BJ (cell line): ENCODE results near the gene LEMD1. TPM values are rescaled to one million over a fixed set of nuclear protein-coding genes. Genes with fewer than 3 reads are reported as not detected.

ENCODE experiments used
- CTCF ChIA-PET: fragments of 350-600 bp; formaldehyde crosslinking; extraction: SDS; loops from one replicate; lab custom pipeline; 2021; ENCODE audit warnings: antibody characterized with exemption, inconsistent platforms; lab: Yijun Ruan, JAX
- POLR2A ChIA-PET: fragments of 300-600 bp; sonication (Branson Sonifier 250); formaldehyde crosslinking; extraction: SDS; loops from one replicate; lab custom pipeline; 2021; ENCODE audit warnings: antibody characterized with exemption; lab: Charles Lee
- DNase-seq: peaks from one replicate; pipeline ENCODE4 v3.0.0-alpha.2; 2011; ENCODE audit warnings: low read depth
- H3K27me3 ChIP-seq: 2 replicates; pipeline ENCODE4 v1.6.0; 2011; ENCODE audit warnings: low read length; ENCODE audit not compliant: control insufficient read depth, insufficient read depth
- H3K36me3 ChIP-seq: 2 replicates; pipeline ENCODE4 v1.5.1; 2011; ENCODE audit warnings: low read length; ENCODE audit not compliant: control insufficient read depth, insufficient read depth
- H3K4me3 ChIP-seq: 2 replicates; pipeline ENCODE4 v1.5.1; 2011; ENCODE audit warnings: low read depth, mild to moderate bottlenecking, control low read depth, low read length
- polyA plus RNA-seq: library from polyadenylated mRNA; depleted of rRNA; stranded (reverse); fragments of >200 nt; gene quantifications from 2 replicates; pipeline ENCODE4 v1.2.3, GENCODE V29; 2011
- TF ChIP-seq, protein P1 (sequence below): IDR thresholded peaks from 2 replicates; pipeline ENCODE4 v1.5.1; 2011; ENCODE audit warnings: low read depth, mild to moderate bottlenecking, control low read depth, inconsistent platforms, low read length, moderate library complexity; ENCODE audit not compliant: insufficient read depth

The LEMD1 gene
- polyA plus RNA-seq, 1 experiment: not detected

DNA sequence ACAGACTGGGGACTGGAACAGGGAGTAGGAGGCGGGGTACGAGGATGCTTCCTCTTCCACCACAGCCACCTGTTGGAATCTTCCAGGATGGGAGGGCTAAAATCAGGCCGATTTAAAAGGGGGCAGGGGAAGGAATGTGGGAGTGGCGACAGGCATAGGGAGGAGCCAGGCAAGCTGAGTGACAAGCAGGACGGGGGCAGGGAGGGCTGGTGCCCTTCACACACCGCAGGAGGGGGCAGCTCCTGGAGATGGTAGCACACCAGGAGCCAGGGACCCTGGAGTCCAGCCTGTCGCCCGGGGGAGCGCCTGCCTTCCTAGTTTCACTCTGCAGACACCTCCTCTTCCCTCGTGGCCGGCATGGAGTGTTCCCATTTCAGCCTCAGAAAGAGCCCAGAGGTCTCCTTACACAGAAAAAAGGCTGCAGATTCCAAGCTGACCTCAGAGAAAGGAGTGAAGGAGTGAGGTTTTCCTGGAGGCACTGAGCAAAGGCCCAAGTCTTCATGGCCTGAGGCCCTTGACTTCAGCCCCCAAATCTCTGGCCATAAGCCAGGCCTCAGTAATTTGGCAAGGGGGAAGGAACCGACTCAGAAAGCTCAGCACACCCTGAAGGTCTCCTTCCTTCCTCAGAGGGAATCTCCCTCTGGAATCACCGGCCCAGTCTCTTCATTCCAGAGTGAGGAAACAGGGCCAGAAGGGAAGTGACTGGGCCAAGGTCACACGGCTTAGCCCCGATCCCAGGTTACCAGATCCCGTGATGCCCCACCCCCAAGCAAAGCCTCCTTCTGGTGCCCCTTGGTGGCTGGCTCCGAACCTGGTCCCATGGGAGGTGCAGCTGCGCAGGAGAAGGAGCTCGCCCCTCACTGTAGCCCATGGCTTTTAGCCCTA, 25.8 kb upstream of the LEMD1 start:
- TF ChIP-seq, protein P1, sequence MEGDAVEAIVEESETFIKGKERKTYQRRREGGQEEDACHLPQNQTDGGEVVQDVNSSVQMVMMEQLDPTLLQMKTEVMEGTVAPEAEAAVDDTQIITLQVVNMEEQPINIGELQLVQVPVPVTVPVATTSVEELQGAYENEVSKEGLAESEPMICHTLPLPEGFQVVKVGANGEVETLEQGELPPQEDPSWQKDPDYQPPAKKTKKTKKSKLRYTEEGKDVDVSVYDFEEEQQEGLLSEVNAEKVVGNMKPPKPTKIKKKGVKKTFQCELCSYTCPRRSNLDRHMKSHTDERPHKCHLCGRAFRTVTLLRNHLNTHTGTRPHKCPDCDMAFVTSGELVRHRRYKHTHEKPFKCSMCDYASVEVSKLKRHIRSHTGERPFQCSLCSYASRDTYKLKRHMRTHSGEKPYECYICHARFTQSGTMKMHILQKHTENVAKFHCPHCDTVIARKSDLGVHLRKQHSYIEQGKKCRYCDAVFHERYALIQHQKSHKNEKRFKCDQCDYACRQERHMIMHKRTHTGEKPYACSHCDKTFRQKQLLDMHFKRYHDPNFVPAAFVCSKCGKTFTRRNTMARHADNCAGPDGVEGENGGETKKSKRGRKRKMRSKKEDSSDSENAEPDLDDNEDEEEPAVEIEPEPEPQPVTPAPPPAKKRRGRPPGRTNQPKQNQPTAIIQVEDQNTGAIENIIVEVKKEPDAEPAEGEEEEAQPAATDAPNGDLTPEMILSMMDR: no peak
- Histone ChIP-seq H3K27me3 (peaks cover 28% of the 10 kb centered on the region), H3K36me3 (no peaks in the 10 kb centered on the region), H3K4me3 (no peak overlapping the region)
- ChIA-PET CTCF (interaction anchor here (0.8 to 4.1 kb wide), 4 partner anchors 9 to 112 kb away, joined by 3 to 26 read pairs (median 4); no protein-coding TSS in a partner anchor), POLR2A (no interaction called here)
- DNase-seq: no peak

DNA sequence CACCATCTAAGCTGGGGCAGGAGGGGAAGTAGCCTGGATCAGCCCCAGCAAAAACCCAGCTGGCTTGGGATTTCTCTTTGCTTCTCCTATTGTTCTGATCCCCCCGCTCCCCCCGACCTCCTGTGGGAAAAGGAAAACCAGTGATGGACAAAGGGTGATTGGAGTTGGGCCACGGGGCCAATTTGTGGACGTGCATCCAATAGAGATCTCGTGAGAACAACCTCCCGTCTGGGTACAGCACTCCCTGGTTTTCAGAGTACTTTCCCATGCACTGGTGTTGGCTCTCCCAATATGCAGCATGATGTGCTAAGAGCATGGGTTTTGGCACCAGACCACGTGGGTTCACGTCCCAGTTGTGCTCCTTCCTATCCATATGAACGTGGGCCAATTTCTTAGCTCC, 25.0 kb upstream of the LEMD1 start:
- POLR2A ChIA-PET: no interaction called here
- Histone ChIP-seq H3K27me3 (peaks cover 25% of the 10 kb centered on the region), H3K4me3 (no peak overlapping the region), H3K36me3 (no peaks in the 10 kb centered on the region)
- TF ChIP-seq, protein P1: no peak
- CTCF ChIA-PET: interaction anchor here (0.7 to 4.1 kb wide), 4 partner anchors 8 to 93 kb away, joined by 3 to 26 read pairs (median 5); no protein-coding TSS in a partner anchor
- DNase-seq: no peak

DNA sequence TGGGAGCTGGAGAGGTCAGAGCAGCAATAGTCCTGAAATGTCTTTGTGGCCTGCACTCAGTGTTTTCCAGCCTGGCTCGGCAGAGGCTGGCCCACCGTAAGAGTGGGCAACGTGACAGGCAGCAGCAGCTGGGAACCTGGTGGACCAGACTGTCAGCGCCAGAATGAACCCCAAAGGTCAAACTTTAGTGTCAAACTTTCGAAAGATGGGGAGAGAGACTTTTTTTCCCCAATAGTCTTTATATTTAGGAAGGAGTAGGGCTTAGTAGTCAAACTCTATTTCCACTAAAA, 23.7 kb upstream of the LEMD1 start:
- H3K27me3 ChIP-seq: peaks cover 29% of the 10 kb centered on the region
- H3K4me3 ChIP-seq: no peak overlapping the region
- no peaks in the 10 kb centered on the region for H3K36me3 ChIP-seq
- CTCF ChIA-PET: interaction anchor here (0.6 to 1.1 kb wide), 3 partner anchors 12 to 198 kb away, joined by 3 to 4 read pairs (median 4); no protein-coding TSS in a partner anchor
- TF ChIP-seq, protein P1: no peak
- DNase-seq: no peak
- POLR2A ChIA-PET: no interaction called here

DNA sequence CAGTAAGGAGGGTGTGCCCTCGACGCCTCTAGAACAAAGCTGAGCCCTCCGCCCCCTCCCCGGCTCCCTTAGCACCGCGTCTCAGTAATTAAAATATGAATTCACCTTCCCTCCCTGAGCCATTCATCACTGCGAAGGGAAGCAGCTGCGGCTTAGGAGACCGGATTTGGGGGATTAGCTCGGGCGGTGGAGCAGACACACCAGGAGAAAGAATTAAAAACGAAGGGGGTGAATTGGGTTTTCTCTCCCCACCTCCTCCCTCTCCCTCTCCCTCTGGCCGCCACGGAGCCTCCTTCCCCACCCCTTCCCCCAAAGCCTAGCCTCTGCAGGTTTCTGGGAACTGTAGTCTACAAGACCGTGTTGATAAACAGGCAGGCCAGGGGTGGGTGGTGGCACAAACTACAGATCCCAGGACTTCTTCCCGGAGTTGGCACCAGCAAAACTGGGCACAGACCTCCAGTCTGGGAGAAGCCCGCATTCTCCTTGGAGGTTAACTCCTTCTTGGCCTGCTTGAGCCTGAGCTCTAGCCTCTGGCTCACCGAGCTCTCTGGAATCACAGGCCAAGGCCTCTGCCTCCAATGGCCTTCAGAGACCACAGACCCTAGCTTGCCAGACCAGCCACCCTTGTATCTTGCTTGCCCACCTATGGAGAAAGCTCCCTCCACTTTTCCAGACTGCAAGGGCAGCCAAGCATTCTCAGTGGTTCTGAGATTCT, 23.2 kb upstream of the LEMD1 start:
- Histone ChIP-seq H3K4me3 (no peak overlapping the region), H3K27me3 (peaks cover 28% of the 10 kb centered on the region), H3K36me3 (no peaks in the 10 kb centered on the region)
- ChIA-PET CTCF (interaction anchor here (0.6 to 4.8 kb wide), 6 partner anchors 10 to 383 kb away, joined by 3 to 19 read pairs (median 4); no protein-coding TSS in a partner anchor), POLR2A (no interaction called here)
- DNase-seq: no peak
- TF ChIP-seq, protein P1: no peak

DNA sequence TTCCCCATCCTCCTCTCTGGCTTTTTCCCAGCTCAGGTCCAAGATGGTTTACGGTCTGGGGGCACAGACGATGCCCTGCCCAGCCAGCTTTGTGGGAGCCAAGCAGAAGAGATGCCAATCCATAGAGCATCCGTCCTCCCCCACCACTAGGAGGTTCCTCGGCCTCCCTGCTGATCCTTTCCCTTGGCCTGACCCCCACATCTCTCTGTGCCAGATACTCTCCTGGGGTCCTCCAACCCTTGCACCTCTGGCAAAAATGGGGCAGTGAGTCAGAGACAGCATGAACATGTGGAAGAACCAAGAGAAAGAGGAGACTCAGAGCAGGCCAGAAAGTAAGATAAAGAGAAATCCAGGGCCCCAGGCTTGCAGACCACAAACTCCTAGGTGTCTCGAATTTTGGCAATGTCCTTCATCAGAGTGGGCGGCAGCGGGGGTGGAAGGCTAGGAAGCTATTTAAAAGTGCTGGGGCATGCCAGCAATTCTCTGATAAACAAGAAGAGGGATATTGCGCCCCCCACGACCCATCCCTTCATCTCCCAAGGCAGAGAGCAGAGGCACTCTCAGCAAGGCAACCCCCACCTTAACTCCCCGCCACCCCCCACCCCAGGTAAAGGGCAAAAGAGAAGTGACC, 22.6 kb upstream of the LEMD1 start:
- Histone ChIP-seq H3K27me3 (peaks cover 28% of the 10 kb centered on the region), H3K36me3 (no peaks in the 10 kb centered on the region), H3K4me3 (no peak overlapping the region)
- ChIA-PET CTCF (interaction anchor here (0.9 to 4.8 kb wide), 3 partner anchors 10 to 383 kb away, joined by 3 to 19 read pairs (median 3); no protein-coding TSS in a partner anchor), POLR2A (no interaction called here)
- TF ChIP-seq, protein P1: no peak
- no peak for DNase-seq
